Activated CD4-positive, alpha-beta memory T cell treated with anti-CD3 and anti-CD28 coated beads, Interleukin-2, amount 10 ng/mL, durations not matched to agents 7 days and 5 days (primary cell): ENCODE results near the gene SPIRE2. TPM values are rescaled to one million over a fixed set of nuclear protein-coding genes. Genes with fewer than 3 reads are reported as not detected.

Source experiments
- CTCF ChIA-PET: fragments of 350-600 bp; sonication (Branson Sonifier 250); formaldehyde crosslinking; loops from one replicate; lab custom pipeline; 2021; ENCODE audit warnings: antibody characterized with exemption, inconsistent platforms; lab: Charles Lee
- POLR2A ChIA-PET: fragments of 350-600 bp; sonication (Branson Sonifier 250); formaldehyde crosslinking; loops from one replicate; lab custom pipeline; 2021; ENCODE audit warnings: antibody characterized with exemption; lab: Charles Lee
- DNase-seq: peaks from one replicate; pipeline ENCODE4 v3.0.0-alpha.2; 2020
- H3K27ac Mint-ChIP-seq: one replicate; pipeline ENCODE4 v1.8.0; 2021; ENCODE audit warnings: mild to moderate bottlenecking, mixed read lengths
- H3K27me3 Mint-ChIP-seq: one replicate; pipeline ENCODE4 v1.8.0; 2021; ENCODE audit warnings: mixed read lengths
- H3K36me3 Mint-ChIP-seq: one replicate; pipeline ENCODE4 v1.8.0; 2021; ENCODE audit warnings: low read depth, mixed read lengths
- H3K4me1 Mint-ChIP-seq: one replicate; pipeline ENCODE4 v1.8.0; 2021; ENCODE audit warnings: mixed read lengths
- H3K4me3 Mint-ChIP-seq: one replicate; pipeline ENCODE4 v1.8.0; 2021; ENCODE audit warnings: mild to moderate bottlenecking, mixed read lengths
- H3K9me3 Mint-ChIP-seq: one replicate; pipeline ENCODE4 v1.8.0; 2021; ENCODE audit warnings: mixed read lengths
- total RNA-seq, 2 experiments: library from RNA; stranded (reverse); gene quantifications; one replicate each; pipeline ENCODE4 v1.2.3, GENCODE V29; 2021

SPIRE2 gene
- total RNA-seq, 2 experiments from 2014 or later, result 1.6 to 1.8 TPM

GRCh38 chr16:89884041-89884421 is 55.8 kb downstream of the SPIRE2 start:
- Mint-ChIP-seq H3K36me3 (peaks cover 50% of the 10 kb centered on the region), H3K4me3 (no peak overlapping the region), H3K27me3 (no peaks in the 10 kb centered on the region), H3K27ac (no peak overlapping the region), H3K4me1 (no peaks in the 10 kb centered on the region), H3K9me3 (no peaks in the 10 kb centered on the region)
- ChIA-PET CTCF (no interaction called here), POLR2A (no interaction called here)
- no peak for DNase-seq

GRCh38 chr16:89887243-89887642 is 59.0 kb downstream of the SPIRE2 start:
- no peak for DNase-seq
- H3K27me3 Mint-ChIP-seq, result no peaks in the 10 kb centered on the region
- POLR2A ChIA-PET, result interaction anchor here (1.0 to 2.0 kb wide), 2 partner anchors 14 to 24 kb away, joined by 3 to 14 read pairs; partner anchors contain the start of gene TCF25
- H3K9me3 Mint-ChIP-seq, result no peaks in the 10 kb centered on the region
- peaks cover 12% of the 10 kb centered on the region for H3K4me1 Mint-ChIP-seq
- no peak overlapping the region for H3K4me3 Mint-ChIP-seq
- H3K36me3 Mint-ChIP-seq, result peaks cover 60% of the 10 kb centered on the region
- no peak overlapping the region for H3K27ac Mint-ChIP-seq
- CTCF ChIA-PET, result interaction anchor here (0.6 kb wide), 1 partner anchor 14 kb away, joined by 5 read pairs; the partner anchor contains the start of gene TCF25

DNA sequence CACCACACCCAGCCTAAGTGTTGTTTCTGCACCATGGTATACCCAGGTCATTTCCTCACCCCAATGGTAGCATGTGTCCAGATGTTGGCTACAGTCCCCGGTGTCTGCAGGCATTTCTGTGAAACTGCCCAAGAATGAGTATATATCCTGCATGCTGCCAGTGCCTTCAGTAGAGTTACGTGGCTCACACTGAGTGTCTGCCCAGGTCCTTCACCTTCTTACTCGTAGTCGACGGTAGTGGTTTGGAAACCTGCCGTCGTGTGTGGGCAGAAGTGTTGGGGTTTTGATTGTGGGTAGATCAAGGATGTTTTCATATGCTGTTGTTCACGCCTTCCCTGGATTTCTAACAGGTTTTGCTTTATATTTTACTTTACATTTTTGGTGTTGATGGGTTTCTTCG is 61.9 kb downstream of the SPIRE2 start:
- H3K4me3 Mint-ChIP-seq, result no peak overlapping the region
- peaks cover 12% of the 10 kb centered on the region for H3K4me1 Mint-ChIP-seq
- peak overlapping the region; percentile 62 for H3K27ac Mint-ChIP-seq
- DNase-seq, result peak; percentile 39
- POLR2A ChIA-PET, result interaction anchor here (1.1 to 1.3 kb wide), 2 partner anchors 17 to 18 kb away, joined by 3 to 4 read pairs; partner anchors contain the start of gene TCF25
- H3K9me3 Mint-ChIP-seq, result no peaks in the 10 kb centered on the region
- H3K27me3 Mint-ChIP-seq, result no peaks in the 10 kb centered on the region
- peaks cover 48% of the 10 kb centered on the region for H3K36me3 Mint-ChIP-seq
- CTCF ChIA-PET, result no interaction called here

- Mint-ChIP-seq H3K27me3 (no peaks in the 10 kb centered on the region), H3K4me1 (peaks cover 12% of the 10 kb centered on the region), H3K27ac (no peak overlapping the region), H3K4me3 (no peak overlapping the region), H3K9me3 (no peaks in the 10 kb centered on the region), H3K36me3 (peaks cover 53% of the 10 kb centered on the region)
- no peak for DNase-seq
- ChIA-PET CTCF (no interaction called here), POLR2A (interaction anchor here (1.0 to 1.3 kb wide), 3 partner anchors 9 to 19 kb away, joined by 3 to 4 read pairs (median 3); partner anchors contain the start of gene TCF25)
Measured at GRCh38 chr16:89890886-89891657, 62.8 kb downstream of the SPIRE2 start.

DNA sequence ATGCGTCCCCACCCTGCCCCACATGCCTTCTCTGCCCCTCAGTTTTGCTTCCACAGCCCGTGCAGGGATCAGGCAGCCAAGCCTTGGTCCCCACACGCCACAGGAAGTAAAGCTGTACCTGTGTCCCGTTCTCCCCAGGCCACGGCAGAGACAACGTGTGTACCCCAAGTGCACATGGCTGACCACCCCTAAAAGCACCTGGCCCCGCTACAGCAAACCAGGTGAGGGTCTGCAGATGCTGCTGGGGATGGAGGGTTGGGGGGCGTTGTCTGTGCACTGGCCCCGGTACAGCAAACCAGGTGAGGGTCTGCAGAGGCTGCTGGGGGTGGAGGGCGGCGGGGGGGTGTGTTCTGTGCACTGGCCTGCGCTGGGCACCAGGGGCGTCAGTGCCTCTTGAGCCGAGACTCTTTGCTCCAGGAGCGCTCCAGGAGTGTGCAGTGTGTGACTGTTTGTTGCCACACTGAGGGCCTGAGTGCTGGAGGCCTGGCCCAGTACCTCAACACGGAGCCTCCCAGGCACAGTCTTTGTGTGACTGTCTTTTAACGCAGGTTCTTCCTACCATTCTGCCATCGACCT is 63.9 kb downstream of the SPIRE2 start:
- no peak for DNase-seq
- ChIA-PET POLR2A (no interaction called here), CTCF (no interaction called here)
- Mint-ChIP-seq H3K27ac (no peak overlapping the region), H3K27me3 (no peaks in the 10 kb centered on the region), H3K4me1 (peaks cover 12% of the 10 kb centered on the region), H3K9me3 (no peaks in the 10 kb centered on the region), H3K36me3 (peaks cover 53% of the 10 kb centered on the region), H3K4me3 (no peak overlapping the region)

- Mint-ChIP-seq H3K4me3 (no peak overlapping the region), H3K36me3 (peaks cover 48% of the 10 kb centered on the region), H3K4me1 (peaks cover 12% of the 10 kb centered on the region), H3K27me3 (no peaks in the 10 kb centered on the region), H3K9me3 (no peaks in the 10 kb centered on the region), H3K27ac (no peak overlapping the region)
- no peak for DNase-seq
- POLR2A ChIA-PET, result interaction anchor here (0.9 kb wide), 1 partner anchor 29 kb away, joined by 3 read pairs; no protein-coding TSS in a partner anchor
- CTCF ChIA-PET, result no interaction called here
Measured at GRCh38 chr16:89892635-89893034, 64.4 kb downstream of the SPIRE2 start.

DNA sequence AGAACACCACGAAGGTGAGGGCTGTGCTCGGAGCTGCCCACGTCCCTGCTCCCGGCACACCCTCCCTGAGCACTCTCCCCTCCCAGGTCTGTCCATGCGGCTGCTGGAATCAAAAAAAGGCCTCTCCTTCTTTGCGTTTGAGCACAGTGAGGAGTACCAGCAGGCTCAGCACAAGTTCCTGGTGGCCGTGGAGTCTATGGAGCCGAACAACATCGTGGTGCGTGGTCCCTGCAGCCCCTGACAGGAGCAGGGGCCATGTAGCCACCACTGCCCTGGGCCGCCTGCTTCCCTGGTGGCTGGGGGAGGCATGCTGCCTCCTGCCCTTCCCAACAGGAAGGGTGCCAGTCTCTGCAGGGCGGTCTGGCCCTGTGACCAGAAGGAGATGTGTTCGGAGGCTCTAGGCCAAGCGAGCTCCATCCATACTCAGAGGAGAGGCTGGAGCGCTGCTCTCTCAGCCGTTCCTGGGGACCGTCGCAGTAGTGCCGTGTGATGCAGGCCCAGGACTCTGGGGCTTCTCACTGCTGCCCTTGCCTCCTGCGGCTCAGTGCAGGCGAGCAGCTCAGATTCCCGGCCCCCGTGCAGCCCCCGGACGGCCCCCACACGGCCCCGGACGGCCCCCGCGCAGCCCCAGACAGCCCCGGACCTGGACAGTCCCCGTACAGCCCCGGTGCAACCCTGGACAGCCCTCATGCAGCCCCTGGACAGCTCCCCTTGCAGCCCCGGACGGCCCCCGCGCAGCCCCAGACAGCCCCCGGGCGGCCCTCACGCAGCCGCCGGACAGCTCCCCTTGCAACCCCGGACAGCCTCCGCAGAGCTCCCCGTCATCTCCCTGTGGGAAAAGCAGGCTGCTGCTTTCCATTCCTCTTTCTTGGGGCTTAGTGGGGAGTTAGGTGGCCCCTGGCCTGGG is 65.6 kb downstream of the SPIRE2 start:
- no peak for DNase-seq
- Mint-ChIP-seq H3K4me1 (peaks cover 12% of the 10 kb centered on the region), H3K27me3 (no peaks in the 10 kb centered on the region), H3K36me3 (peaks cover 50% of the 10 kb centered on the region), H3K4me3 (no peak overlapping the region), H3K27ac (no peak overlapping the region), H3K9me3 (no peaks in the 10 kb centered on the region)
- POLR2A ChIA-PET, result interaction anchor here (0.9 to 1.4 kb wide), 3 partner anchors 19 to 30 kb away, joined by 3 to 4 read pairs (median 3); no protein-coding TSS in a partner anchor
- CTCF ChIA-PET, result no interaction called here

- H3K4me3 Mint-ChIP-seq, result no peak overlapping the region
Measured at GRCh38 chr16:89895482-89896250, 67.4 kb downstream of the SPIRE2 start.

DNA sequence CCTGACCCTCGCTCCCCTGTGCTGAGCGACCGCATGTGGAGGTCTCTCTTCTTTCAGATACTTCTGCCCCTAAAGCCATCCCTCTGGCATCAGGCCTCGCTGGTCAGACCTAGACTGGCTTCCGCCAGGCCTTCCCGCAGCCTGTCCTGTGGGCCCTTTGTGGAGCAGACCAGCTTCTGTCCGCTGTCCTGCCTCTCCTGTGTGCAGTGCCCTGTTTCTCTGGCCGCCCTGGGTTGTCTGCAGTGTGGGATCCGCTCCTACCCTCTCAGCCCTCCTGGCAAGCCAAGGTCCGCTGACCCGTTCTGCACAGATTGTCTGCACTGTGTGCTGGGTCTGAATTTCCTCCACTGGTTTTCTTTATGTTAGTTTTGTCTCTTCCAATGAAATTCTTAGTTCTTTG is 68.9 kb downstream of the SPIRE2 start:
- no peaks in the 10 kb centered on the region for H3K27me3 Mint-ChIP-seq
- H3K4me1 Mint-ChIP-seq, result no peaks in the 10 kb centered on the region
- H3K36me3 Mint-ChIP-seq, result peaks cover 48% of the 10 kb centered on the region
- DNase-seq, result no peak
- H3K4me3 Mint-ChIP-seq, result no peak overlapping the region
- H3K27ac Mint-ChIP-seq, result no peak overlapping the region
- H3K9me3 Mint-ChIP-seq, result no peaks in the 10 kb centered on the region
- POLR2A ChIA-PET, result no interaction called here
- CTCF ChIA-PET, result interaction anchor here (1.1 kb wide), 1 partner anchor 13 kb away, joined by 3 read pairs; no protein-coding TSS in a partner anchor

More at GRCh38 chr16:89895482-89896250, 67.4 kb downstream of the SPIRE2 start:
- no peak overlapping the region for H3K27ac Mint-ChIP-seq
- no peak for DNase-seq
- peaks cover 6% of the 10 kb centered on the region for H3K4me1 Mint-ChIP-seq
- POLR2A ChIA-PET, result no interaction called here
- H3K9me3 Mint-ChIP-seq, result no peaks in the 10 kb centered on the region
- H3K36me3 Mint-ChIP-seq, result peaks cover 58% of the 10 kb centered on the region
- CTCF ChIA-PET, result no interaction called here
- no peaks in the 10 kb centered on the region for H3K27me3 Mint-ChIP-seq

GRCh38 chr16:89898201-89898967 is 70.1 kb downstream of the SPIRE2 start:
- Mint-ChIP-seq H3K4me1 (no peaks in the 10 kb centered on the region), H3K36me3 (peaks cover 43% of the 10 kb centered on the region), H3K4me3 (no peak overlapping the region), H3K9me3 (no peaks in the 10 kb centered on the region), H3K27me3 (no peaks in the 10 kb centered on the region), H3K27ac (no peak overlapping the region)
- no peak for DNase-seq
- ChIA-PET CTCF (interaction anchor here (2.1 kb wide), 1 partner anchor 11 kb away, joined by 10 read pairs; no protein-coding TSS in a partner anchor), POLR2A (interaction anchor here (0.7 to 1.5 kb wide), 2 partner anchors 12 to 25 kb away, joined by 3 to 4 read pairs; partner anchors contain the start of gene TCF25)

DNA sequence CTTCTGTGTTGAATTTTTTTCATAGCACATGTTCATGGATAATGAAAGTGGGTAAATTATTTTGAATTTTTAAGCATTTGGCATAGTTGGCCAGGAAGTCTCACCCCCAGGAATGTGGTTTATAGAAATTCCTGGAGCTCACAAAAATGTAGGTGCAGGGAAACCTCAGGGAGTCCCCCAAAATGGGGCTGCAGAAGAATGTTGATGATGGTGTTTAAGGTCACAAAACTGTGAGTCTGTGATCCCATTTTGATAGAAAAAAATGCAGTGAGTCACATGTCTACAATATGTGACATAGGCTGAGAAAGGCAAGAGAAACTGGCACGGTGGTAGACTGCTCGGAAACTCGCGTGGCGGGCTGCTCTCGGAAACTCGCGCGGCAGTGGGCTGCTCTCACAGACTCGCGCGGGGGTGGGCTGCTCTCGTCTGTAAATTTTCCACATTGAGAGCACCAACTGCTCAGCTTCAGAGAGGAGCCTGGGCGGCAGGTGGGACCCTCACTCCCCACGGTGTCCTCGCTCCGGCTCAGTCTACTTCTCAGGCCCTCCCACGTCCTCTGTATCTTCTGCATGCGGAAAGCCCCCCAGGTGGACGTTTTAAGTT is 71.7 kb downstream of the SPIRE2 start:
- Mint-ChIP-seq H3K4me3 (no peak overlapping the region), H3K9me3 (no peaks in the 10 kb centered on the region), H3K4me1 (no peaks in the 10 kb centered on the region), H3K27me3 (no peaks in the 10 kb centered on the region), H3K27ac (no peak overlapping the region), H3K36me3 (peaks cover 44% of the 10 kb centered on the region)
- ChIA-PET POLR2A (interaction anchor here (1.5 kb wide), 1 partner anchor 26 kb away, joined by 4 read pairs; the partner anchor contains the start of gene TCF25), CTCF (no interaction called here)
- DNase-seq, result no peak
